GM10847 (cell line): Measurements from ENCODE around the gene WDR11.

Source experiments
- POLR2A ChIP-seq: IDR thresholded peaks from 2 replicates; pipeline ENCODE4 v1.6.1; 2011; ENCODE audit not compliant: insufficient read length; ENCODE audit errors: extremely low read depth

WDR11 gene

DNA sequence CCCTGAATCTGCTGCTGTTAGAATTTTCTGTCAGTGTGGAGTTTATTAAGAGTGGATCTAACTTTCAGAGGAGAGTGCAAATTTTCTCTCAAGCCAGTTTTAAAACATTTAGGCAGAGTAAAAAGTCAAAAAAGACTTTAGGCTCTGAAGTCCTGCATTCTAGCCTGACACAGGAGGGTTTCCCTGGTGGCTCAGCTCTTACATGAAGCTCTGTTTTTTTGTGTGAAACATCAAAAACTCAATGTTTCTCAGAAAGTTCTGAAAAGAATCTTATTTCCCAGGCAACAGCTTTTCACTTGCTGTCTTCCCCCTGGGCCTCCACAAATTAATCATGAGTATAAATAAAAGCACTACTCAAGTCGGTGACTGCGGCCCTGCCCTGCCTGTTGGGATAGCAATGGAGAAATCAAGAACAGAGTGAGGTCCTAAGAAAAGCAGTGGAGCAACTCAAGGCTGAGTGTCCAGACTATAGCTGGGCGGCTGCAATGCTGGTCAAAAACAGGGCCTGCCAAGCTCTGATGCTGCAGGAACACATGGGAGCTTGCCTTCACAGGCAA lies 22.3 kb upstream of the WDR11 start:
- TF ChIP-seq POLR2A: no peak

DNA sequence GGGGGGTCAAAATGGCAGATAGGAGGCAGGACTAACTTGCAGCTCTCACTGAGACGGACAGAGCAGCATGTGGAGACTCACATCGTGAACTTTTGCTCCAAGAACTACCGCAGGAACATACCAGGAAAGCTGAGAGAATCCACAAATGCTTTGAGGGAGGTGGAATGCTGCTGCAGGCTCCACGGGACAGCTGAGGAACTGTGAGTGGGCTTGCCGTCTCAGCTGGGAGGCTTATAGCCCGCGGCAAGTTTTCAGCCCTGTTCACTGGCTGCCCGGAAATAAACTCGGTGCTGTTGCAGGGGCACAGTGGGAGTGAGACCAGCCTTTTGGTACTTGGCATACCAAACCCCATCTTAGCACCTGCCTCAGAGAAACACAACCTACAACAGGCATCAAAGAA lies 19.1 kb upstream of the WDR11 start:
- TF ChIP-seq POLR2A: no peak

DNA sequence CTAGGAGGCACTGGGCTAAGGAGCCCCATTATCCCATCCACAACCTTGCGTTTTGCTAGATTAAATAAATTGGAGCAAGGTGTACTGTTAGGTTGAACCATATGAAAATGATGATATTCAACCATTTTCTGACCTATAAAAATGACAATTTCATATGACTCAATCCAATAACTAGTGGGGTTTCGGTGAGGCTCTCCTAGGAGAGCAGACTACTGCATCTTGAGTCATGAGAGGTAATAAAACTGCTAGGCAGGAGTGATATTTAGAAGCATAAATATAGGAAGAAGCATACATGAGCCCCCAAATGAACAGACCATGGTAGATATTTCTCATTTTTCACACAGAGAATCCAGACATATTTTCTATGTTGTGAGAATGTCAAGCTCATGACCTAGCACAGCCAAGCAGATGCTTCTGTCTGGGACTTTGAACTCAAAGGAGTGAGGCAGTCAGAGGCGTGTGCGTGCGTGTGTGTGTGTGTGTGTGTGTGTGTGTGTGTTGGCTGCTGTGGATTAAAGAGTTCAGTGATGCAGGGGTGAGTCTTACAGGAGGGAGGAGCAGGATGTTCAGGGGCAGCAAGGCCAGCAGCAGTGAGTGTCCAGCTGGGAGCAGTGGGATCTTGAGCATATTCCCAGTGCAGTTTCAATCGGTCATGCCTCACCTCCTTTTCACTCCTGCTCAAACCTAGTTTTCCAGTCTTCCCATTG lies 17.8 kb upstream of the WDR11 start:
- TF ChIP-seq POLR2A: no peak

DNA sequence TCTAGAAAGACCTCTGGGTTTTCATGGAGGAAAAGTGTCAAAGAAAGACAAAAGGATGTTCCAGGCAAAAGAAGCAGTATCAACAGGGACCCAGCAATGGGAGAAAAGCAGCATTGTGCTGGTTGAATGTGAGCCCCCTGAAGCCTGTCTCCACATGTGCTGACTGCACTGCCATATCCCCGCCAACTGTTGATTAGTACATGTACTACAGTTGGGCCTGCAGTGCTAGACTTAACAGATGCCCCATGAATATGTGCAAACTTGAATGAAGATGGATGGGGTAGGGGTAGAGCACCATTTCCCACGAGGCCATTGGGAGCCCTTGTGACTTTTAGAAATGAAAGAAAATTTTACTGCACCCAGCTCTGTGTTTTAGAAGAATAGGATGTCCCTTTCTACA lies 15.6 kb upstream of the WDR11 start:
- no peak for TF ChIP-seq POLR2A

DNA sequence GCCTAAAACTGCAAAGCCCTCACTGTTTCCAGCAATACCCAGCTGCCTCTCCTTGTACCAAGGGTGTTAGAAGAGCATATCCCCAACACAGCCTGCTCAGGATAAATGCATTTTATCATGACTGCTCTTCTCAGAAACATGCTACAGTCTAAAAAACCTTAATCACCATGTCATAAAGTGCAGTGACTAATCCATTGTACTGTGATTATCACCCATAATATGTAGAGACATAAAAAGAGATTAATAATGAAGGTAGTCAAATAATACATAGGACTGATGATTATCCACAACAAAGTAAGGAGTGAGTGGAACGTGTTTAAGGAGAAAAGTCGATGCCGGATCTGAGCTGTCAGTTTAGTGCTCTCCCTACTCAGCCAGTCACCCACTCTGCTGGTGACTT lies 12.2 kb upstream of the WDR11 start:
- TF ChIP-seq POLR2A: no peak

DNA sequence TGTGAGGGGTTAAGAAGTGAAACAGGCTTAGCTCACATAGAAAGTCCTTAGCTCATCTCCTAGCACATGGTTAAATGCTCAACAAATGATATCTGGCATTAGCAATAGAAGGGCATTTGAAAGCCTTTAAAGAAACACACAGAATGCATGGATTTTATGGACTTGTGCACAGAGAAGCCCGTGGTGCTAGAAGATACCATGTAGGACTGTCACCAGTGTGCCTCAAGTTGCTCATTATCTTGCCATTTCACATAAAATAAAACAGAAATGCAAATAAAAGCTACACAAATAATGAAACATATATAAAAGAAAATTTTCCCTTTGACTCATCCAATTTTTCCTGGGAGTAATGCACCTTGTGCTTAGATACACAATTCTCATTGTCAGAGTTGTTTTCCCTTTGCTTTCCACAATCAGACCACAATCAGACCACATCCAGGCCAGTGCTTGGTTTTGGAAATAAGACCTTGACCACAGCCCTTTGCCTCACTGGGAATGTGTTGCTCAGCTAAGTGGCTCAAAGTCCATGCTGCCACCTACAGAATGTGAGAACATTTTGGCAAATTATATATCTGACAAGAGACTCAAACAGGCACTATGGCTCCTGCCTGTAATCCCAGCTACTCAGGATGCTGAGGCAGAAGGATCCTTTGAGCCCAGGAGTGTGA lies 9.5 kb upstream of the WDR11 start:
- TF ChIP-seq POLR2A: no peak

DNA sequence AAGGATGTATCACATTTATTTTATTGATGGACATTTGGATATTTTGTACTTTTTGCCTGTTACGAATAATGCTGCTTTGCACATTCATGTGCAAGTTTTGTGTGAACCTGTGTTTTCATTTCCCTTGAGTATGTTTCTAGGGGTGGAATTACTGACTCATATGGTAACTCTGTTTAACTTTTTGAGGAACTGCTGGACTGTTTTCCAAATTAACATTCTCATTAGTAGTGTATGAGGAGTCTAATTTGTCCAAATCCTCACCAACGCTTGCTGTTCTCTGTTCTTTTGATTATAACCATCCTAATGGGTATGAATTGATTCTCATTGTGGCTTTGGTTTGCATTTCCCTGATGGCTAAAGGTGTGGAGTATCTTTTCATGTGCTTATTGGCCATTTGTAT lies 3.2 kb downstream of the WDR11 start:
- no peak for TF ChIP-seq POLR2A

DNA sequence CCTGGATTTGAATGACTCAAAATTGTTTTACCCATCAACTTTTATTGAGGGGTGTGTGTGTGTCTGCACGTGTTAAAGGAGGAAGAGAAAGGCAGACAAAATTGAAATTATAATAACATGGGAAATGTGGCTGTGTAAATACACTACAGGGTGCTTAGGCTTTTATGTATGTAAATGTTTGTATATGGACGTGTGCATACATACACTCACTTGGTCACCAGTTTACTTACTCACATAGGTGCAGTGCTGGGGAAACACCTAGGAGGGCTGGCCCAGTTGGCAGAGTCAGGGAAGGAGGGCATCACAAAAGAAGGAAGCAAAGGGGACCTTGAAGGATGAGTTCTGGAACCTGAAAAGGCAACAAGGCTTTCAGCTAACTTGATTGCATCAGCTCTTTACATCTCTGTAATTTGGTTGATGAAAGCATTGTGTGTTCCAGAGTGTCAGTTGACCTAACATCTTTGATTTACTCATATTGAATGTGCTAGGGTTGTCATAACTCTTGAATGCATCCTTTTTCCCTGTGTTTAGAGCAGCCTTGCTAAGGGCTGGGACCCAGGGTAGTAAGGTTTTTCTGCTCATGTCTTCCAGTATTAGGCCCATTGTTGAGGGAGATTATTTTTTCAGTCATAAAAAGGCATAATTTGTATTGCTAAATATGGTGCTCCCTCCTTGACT lies 10.2 kb downstream of the WDR11 start:
- TF ChIP-seq POLR2A: no peak

DNA sequence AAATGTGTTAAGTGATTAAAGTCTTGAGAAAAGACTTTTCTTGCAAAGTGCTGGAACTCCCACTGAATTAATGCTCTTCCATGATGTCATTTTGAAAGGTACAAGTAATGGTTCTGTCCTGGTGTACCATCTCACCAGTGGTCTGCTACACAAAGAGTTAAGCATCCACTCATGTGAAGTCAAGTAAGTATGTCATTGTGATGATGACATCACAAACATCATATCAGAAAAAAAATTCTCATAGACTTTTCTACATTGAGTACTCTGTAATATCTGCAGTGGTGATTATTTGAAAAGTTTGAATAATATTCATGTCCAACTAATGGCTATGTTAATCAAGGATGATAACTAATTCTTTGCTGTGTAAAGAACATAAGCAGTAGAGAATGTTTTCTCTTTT lies 22.6 kb downstream of the WDR11 start:
- TF ChIP-seq POLR2A: no peak

DNA sequence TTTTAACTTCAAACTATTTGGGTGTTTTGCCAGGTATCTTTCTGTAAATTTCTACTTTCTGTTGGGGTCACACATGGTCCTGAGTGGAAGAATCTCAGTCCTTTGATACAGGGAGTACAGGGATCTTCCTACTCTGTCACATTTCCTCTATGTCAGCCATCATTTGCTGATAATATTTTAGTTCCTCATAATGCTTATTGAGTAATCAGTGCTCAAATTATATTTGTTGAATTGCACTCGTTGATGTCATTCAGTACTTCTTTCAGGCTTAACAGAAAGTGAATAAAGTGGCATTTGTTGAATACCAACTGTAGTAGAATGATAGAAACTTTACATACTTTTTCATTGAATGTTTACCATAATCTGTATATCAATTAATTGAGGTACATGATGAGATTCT lies 31.9 kb downstream of the WDR11 start:
- TF ChIP-seq POLR2A: no peak

DNA sequence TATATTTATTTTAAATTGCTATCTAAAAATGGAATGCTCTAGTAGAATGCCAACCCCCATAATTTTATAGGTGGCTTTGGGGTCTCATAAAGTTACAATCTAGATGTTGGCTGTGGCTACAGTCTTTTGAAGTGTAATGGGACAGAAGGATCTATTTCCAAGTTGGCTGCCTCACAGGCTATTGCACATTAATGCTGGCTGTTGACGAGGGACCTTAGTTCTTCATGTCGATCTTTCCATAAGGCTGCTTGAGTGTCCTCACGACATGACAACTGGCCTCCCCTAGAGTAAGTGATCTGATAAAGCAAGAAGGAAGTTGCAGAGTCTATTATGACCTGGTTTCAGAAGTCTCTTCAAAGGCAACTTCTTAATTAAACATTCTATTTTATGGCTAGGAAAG lies 36.3 kb downstream of the WDR11 start:
- no peak for TF ChIP-seq POLR2A

DNA sequence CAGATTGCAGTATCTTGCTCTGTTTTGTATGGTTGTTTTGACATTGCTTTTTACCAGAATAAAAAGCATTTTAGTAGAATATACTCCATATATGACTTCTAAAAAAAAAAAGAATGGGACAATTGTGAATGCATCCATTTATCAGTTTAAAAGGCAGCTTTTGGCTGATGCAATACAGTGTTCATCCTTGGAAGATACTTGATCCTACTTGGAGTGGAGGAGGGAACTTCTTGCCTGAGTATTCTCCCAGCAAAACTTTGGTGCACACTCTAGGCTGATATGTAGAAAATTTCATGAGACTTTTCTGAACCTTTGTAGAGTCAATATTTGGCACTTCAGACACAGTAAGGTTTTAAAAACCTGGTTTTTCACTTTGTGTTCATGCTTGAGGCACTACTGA lies 40.2 kb downstream of the WDR11 start:
- no peak for TF ChIP-seq POLR2A

DNA sequence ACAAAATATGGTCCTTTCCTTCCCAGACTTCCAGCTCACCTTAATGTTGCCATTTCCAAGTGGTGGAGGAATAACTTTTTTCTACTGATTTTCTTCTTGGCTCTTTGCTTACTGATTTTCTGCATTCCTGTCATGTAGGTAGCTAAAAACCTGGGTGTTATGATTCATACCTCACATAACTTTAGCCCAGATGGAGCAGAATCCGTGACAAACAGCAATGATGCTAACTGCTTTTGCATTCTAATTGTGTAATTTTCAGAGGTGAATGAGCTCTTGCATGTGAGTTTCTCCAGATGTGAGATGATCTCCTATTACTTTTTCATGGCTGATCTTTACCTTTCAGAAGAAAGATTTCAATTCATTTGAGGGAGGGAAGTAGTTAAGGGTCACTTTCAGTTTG lies 43.4 kb downstream of the WDR11 start:
- no peak for TF ChIP-seq POLR2A

DNA sequence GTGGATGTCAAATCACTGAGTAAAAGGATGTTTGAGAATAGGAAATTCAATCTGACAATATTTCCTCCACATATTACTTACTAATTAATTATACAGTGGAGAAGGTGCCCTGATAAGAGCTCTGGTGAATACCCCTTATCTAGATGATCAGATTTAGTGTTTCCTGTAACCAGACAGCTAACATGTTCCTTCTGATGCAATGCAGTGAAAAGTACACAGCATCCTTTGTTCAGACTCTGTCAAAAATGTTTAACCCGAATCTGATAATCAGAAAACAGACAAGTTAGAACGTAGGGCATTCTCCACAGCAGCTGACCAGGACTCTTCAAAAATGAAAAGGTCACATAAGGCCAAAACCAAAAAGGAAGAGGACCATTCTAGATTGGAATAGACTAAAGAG lies 46.2 kb downstream of the WDR11 start:
- no peak for TF ChIP-seq POLR2A

DNA sequence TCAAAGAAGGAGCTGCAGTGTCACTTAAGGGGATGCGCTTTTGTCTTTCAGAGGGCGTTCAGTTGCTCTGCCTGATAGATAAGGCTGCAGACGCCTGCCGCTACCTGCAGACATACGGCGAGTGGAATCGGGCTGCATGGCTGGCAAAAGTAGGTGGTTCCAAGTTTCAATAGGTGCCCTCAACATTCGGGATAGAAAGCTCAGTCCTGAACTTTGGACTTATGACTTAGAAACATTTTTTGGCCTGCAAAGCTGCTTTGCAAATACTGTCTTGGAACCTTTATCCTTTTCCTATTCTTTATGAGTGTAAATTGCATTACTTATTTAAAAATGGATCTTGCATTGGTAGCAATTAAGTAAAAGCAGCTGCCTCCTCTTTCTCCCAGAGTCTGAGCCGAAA lies 54.1 kb downstream of the WDR11 start:
- no peak for TF ChIP-seq POLR2A
